HUES64 (cell line): Measurements from ENCODE around the gene MNS1.

Experiments used
- H3K27ac ChIP-seq: 2 replicates; pipeline ENCODE4 v1.7.0; 2013; ENCODE audit warnings: low read depth, low read length, inconsistent platforms
- H3K27me3 ChIP-seq: 2 replicates; pipeline ENCODE4 v1.6.1; 2013; ENCODE audit warnings: mild to moderate bottlenecking, low read length; ENCODE audit not compliant: insufficient read depth
- H3K36me3 ChIP-seq: 2 replicates; pipeline ENCODE4 v1.6.1; 2013; ENCODE audit warnings: mild to moderate bottlenecking, low read length; ENCODE audit not compliant: insufficient read depth
- H3K4me1 ChIP-seq: 2 replicates; pipeline ENCODE4 v1.6.1; 2013; ENCODE audit warnings: mild to moderate bottlenecking, low read length, moderate library complexity; ENCODE audit not compliant: insufficient read depth
- H3K4me3 ChIP-seq: 2 replicates; pipeline ENCODE4 v1.5.1; 2013; ENCODE audit warnings: mild to moderate bottlenecking, low read length, moderate library complexity
- H3K9ac ChIP-seq: 2 replicates; pipeline ENCODE4 v1.6.1; 2013; ENCODE audit warnings: mild to moderate bottlenecking, low read depth, low read length
- H3K9me3 ChIP-seq: 2 replicates; pipeline ENCODE4 v1.6.1; 2013; ENCODE audit warnings: low read depth, low read length; ENCODE audit not compliant: insufficient read depth
- WGBS: fragments of 150-250, 120-280 bp; methylation state at CpG from one replicate; pipeline ENCODE4 v1.1.7; 2013; ENCODE audit warnings: missing lambda C conversion rate; 5-methylcytosine and 5-hydroxymethylcytosine counted together

MNS1 gene

GRCh38 chr15:56475351-56475750, 10.4 kb upstream of the MNS1 start:
- H3K9ac ChIP-seq, result no peak overlapping the region
- H3K27ac ChIP-seq, result no peak overlapping the region

GRCh38 chr15:56473017-56473416, 8.1 kb upstream of the MNS1 start:
- Histone ChIP-seq H3K9me3 (no peaks in the 10 kb centered on the region), H3K4me1 (no peaks in the 10 kb centered on the region), H3K27ac (no peak overlapping the region), H3K4me3 (no peak overlapping the region), H3K36me3 (no peaks in the 10 kb centered on the region), H3K27me3 (peaks cover 9% of the 10 kb centered on the region; the same call in 1 of the 2 replicates), H3K9ac (no peak overlapping the region)
- WGBS, result 85% methylated on average over 1 of the region's 1 CpG

More at GRCh38 chr15:56475351-56475750, 10.4 kb upstream of the MNS1 start:
- Histone ChIP-seq H3K27me3 (peaks cover 4% of the 10 kb centered on the region; the same call in 1 of the 2 replicates), H3K9me3 (no peaks in the 10 kb centered on the region), H3K4me1 (no peaks in the 10 kb centered on the region), H3K36me3 (no peaks in the 10 kb centered on the region), H3K4me3 (no peak overlapping the region)

GRCh38 chr15:56472278-56472677, 7.3 kb upstream of the MNS1 start:
- H3K27me3 ChIP-seq, result peaks cover 9% of the 10 kb centered on the region; the same call in 1 of the 2 replicates
- no peak overlapping the region for H3K27ac ChIP-seq
- H3K4me3 ChIP-seq, result no peak overlapping the region
- H3K36me3 ChIP-seq, result no peaks in the 10 kb centered on the region
- 85% methylated on average over 2 of the region's 2 CpGs for WGBS
- H3K9ac ChIP-seq, result no peak overlapping the region
- H3K9me3 ChIP-seq, result no peaks in the 10 kb centered on the region
- no peaks in the 10 kb centered on the region for H3K4me1 ChIP-seq

GRCh38 chr15:56471440-56472069, 6.6 kb upstream of the MNS1 start:
- WGBS, result 98% methylated on average over 5 of the region's 5 CpGs
- Histone ChIP-seq H3K4me1 (no peaks in the 10 kb centered on the region), H3K4me3 (no peak overlapping the region), H3K27me3 (peaks cover 9% of the 10 kb centered on the region; the same call in 1 of the 2 replicates), H3K9me3 (no peaks in the 10 kb centered on the region), H3K27ac (no peak overlapping the region), H3K9ac (no peak overlapping the region), H3K36me3 (no peaks in the 10 kb centered on the region)

- H3K27ac ChIP-seq, result no peak overlapping the region
- H3K27me3 ChIP-seq, result peaks cover 27% of the 10 kb centered on the region
- no peaks in the 10 kb centered on the region; the same call in 1 of the 2 replicates for H3K4me1 ChIP-seq
- H3K9me3 ChIP-seq, result no peaks in the 10 kb centered on the region
- no peak overlapping the region for H3K9ac ChIP-seq
- no peak overlapping the region for H3K4me3 ChIP-seq
- H3K36me3 ChIP-seq, result no peaks in the 10 kb centered on the region
These were observed 4.5 kb upstream of the MNS1 start for GRCh38 chr15:56469483-56469882.

- Histone ChIP-seq H3K4me1 (no peaks in the 10 kb centered on the region; the same call in 1 of the 2 replicates), H3K9me3 (no peaks in the 10 kb centered on the region), H3K27ac (no peak overlapping the region), H3K9ac (no peak overlapping the region), H3K4me3 (no peak overlapping the region), H3K36me3 (no peaks in the 10 kb centered on the region), H3K27me3 (peaks cover 33% of the 10 kb centered on the region)
- WGBS, result 70% methylated on average over 2 of the region's 2 CpGs
These were observed 3.5 kb upstream of the MNS1 start for GRCh38 chr15:56468401-56468800.

- Histone ChIP-seq H3K36me3 (no peaks in the 10 kb centered on the region), H3K4me1 (no peaks in the 10 kb centered on the region; the same call in 1 of the 2 replicates), H3K27ac (no peak overlapping the region), H3K9ac (no peak overlapping the region), H3K27me3 (peaks cover 33% of the 10 kb centered on the region), H3K4me3 (no peak overlapping the region), H3K9me3 (no peaks in the 10 kb centered on the region)
- WGBS, result 82% methylated on average over 1 of the region's 3 CpGs
These were observed 2.7 kb upstream of the MNS1 start for GRCh38 chr15:56467616-56468015.

GRCh38 chr15:56460947-56461346, 4.0 kb downstream of the MNS1 start:
- Histone ChIP-seq H3K4me1 (no peaks in the 10 kb centered on the region; the same call in 1 of the 2 replicates), H3K9me3 (no peaks in the 10 kb centered on the region), H3K4me3 (no peak overlapping the region), H3K9ac (no peak overlapping the region), H3K27me3 (peaks cover 20% of the 10 kb centered on the region), H3K36me3 (no peaks in the 10 kb centered on the region), H3K27ac (no peak overlapping the region)
- 95% methylated on average over 2 of the region's 2 CpGs for WGBS

GRCh38 chr15:56460071-56460470, 4.9 kb downstream of the MNS1 start:
- no CpG with 5 or more reads among the region's 1 CpG for WGBS
- no peak overlapping the region for H3K4me3 ChIP-seq
- H3K27me3 ChIP-seq, result peaks cover 11% of the 10 kb centered on the region; the same call in 1 of the 2 replicates
- H3K27ac ChIP-seq, result no peak overlapping the region
- no peaks in the 10 kb centered on the region; the same call in 1 of the 2 replicates for H3K4me1 ChIP-seq
- H3K9ac ChIP-seq, result no peak overlapping the region
- no peaks in the 10 kb centered on the region for H3K36me3 ChIP-seq
- no peaks in the 10 kb centered on the region for H3K9me3 ChIP-seq

- no peaks in the 10 kb centered on the region for H3K4me1 ChIP-seq
- WGBS, result 100% methylated on average over 1 of the region's 2 CpGs
- peaks cover 3% of the 10 kb centered on the region; the same call in 1 of the 2 replicates for H3K27me3 ChIP-seq
- H3K27ac ChIP-seq, result no peak overlapping the region
- H3K36me3 ChIP-seq, result no peaks in the 10 kb centered on the region
- H3K9ac ChIP-seq, result no peak overlapping the region
- H3K9me3 ChIP-seq, result no peaks in the 10 kb centered on the region
- no peak overlapping the region for H3K4me3 ChIP-seq
These were observed 5.8 kb downstream of the MNS1 start for GRCh38 chr15:56459096-56459495.

GRCh38 chr15:56456229-56456628, 8.7 kb downstream of the MNS1 start:
- 92% methylated on average over 3 of the region's 3 CpGs for WGBS
- no peaks in the 10 kb centered on the region for H3K4me1 ChIP-seq
- H3K9me3 ChIP-seq, result no peaks in the 10 kb centered on the region
- no peak overlapping the region for H3K27ac ChIP-seq
- no peaks in the 10 kb centered on the region for H3K36me3 ChIP-seq
- no peak overlapping the region for H3K4me3 ChIP-seq
- H3K27me3 ChIP-seq, result no peaks in the 10 kb centered on the region
- no peak overlapping the region for H3K9ac ChIP-seq

- no peak overlapping the region for H3K27ac ChIP-seq
- no peaks in the 10 kb centered on the region for H3K9me3 ChIP-seq
- H3K36me3 ChIP-seq, result no peaks in the 10 kb centered on the region
- no peaks in the 10 kb centered on the region for H3K27me3 ChIP-seq
- H3K4me1 ChIP-seq, result no peaks in the 10 kb centered on the region
- H3K9ac ChIP-seq, result no peak overlapping the region
- WGBS, result 93% methylated on average over 1 of the region's 1 CpG
- no peak overlapping the region for H3K4me3 ChIP-seq
These were observed 10.1 kb downstream of the MNS1 start for GRCh38 chr15:56454836-56455235.
